ENCODE measurements around the gene GLI3.

GLI3 gene

GRCh38 chr7:42236976-42237810 lies at the start of gene GLI3:
Gene GLI3 (minus strand): TSS chr7:42237209. CDS start chr7:42223253, 13,956 bp downstream.
- no peak for DNase-seq

GRCh38 chr7:42285383-42285824 lies 48.4 kb upstream of the GLI3 start:
- no peak for DNase-seq

GRCh38 chr7:42283553-42283952 lies 46.5 kb upstream of the GLI3 start:
- DNase-seq, result no peak

GRCh38 chr7:42278344-42278743 lies 41.3 kb upstream of the GLI3 start:
- DNase-seq, result no peak

GRCh38 chr7:42274053-42274452 lies 37.0 kb upstream of the GLI3 start:
- DNase-seq, result no peak

GRCh38 chr7:42272793-42273665 lies 36.0 kb upstream of the GLI3 start:
- DNase-seq, result no peak

- DNase-seq, result no peak
Observed at GRCh38 chr7:42269161-42269560, 32.2 kb upstream of the GLI3 start.

GRCh38 chr7:42264702-42265101 lies 27.7 kb upstream of the GLI3 start:
- no peak for DNase-seq

GRCh38 chr7:42263971-42264370 lies 27.0 kb upstream of the GLI3 start:
- no peak for DNase-seq

- DNase-seq, result no peak
Observed at GRCh38 chr7:42262964-42263363, 26.0 kb upstream of the GLI3 start.

- no peak for DNase-seq
Observed at GRCh38 chr7:42254217-42254616, 17.2 kb upstream of the GLI3 start.

- DNase-seq, result no peak
Observed at GRCh38 chr7:42253316-42253715, 16.3 kb upstream of the GLI3 start.

GRCh38 chr7:42250411-42250810 lies 13.4 kb upstream of the GLI3 start:
- no peak for DNase-seq

- DNase-seq, result no peak
Observed at GRCh38 chr7:42248579-42248978, 11.6 kb upstream of the GLI3 start.

GRCh38 chr7:42247301-42247700 lies 10.3 kb upstream of the GLI3 start:
- no peak for DNase-seq

- DNase-seq, result no peak
Observed at GRCh38 chr7:42244828-42245227, 7.8 kb upstream of the GLI3 start.

GRCh38 chr7:42242381-42242780 lies 5.4 kb upstream of the GLI3 start:
- DNase-seq, result no peak

- no peak for DNase-seq
Observed at GRCh38 chr7:42241424-42241823, 4.4 kb upstream of the GLI3 start.

- no peak for DNase-seq
Observed at GRCh38 chr7:42240416-42240815, 3.4 kb upstream of the GLI3 start.

GRCh38 chr7:42238709-42239366 lies 1.8 kb upstream of the GLI3 start:
- DNase-seq, result no peak

GRCh38 chr7:42237811-42238541 lies 967 bp upstream of the GLI3 start:
- DNase-seq, result no peak

- DNase-seq, result no peak
Observed at GRCh38 chr7:42236266-42236975, 588 bp downstream of the GLI3 start.

Data from activated T-cell treated with anti-CD3 and anti-CD28 coated beads, Interleukin-2, amount 50 U/mL, for 1 hour (primary cell).